GM21619 (cell line): ENCODE results near the gene UVRAG.

ENCODE experiments used
- ATAC-seq: cut with Tn5 transposase; IDR thresholded peaks from one replicate; pipeline ENCODE4 v1.9.1; 2021; ENCODE audit not compliant: unreplicated experiment

UVRAG gene

GRCh38 chr11:75996523-75997442 lies 181.8 kb downstream of the UVRAG start:
- ATAC-seq, result no peak

DNA sequence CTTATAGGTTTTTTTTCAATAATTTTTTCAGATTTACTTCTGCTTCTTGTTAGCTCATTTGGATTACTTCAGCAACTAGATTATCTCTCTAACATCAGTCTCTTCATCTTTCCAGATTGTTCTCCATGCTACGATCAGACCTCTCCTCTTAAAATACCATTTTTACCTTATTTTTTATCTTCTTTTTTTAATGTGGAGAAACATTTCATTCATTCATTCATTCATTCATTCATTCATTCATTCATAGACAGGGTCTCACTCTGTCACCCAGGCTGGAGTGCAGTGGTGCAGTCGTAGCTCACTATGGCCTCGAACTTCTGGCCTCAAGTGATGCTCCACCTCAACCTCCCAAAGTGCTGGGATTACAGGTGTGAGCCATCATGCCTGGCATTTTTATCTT lies 189.4 kb downstream of the UVRAG start:
- ATAC-seq, result no peak

DNA sequence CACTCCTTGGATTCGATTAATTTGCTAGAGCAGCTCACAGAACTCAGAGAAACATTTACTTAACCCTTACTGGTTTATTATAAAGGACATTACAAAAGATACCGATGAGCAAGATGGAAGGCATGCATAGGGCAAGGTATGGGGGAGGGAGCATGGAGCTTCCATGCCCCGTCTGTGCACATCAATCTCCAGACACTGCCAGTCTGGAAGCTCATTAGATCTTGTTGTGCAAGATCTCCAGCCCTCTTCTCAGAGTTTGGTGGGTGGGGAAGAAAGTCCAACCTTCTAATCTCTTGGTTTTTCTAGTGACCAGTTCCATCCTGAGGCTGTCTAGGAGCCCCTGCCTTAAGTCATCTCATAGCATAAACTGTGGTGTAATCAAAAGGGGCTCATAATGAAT lies 190.7 kb downstream of the UVRAG start:
- no peak for ATAC-seq

DNA sequence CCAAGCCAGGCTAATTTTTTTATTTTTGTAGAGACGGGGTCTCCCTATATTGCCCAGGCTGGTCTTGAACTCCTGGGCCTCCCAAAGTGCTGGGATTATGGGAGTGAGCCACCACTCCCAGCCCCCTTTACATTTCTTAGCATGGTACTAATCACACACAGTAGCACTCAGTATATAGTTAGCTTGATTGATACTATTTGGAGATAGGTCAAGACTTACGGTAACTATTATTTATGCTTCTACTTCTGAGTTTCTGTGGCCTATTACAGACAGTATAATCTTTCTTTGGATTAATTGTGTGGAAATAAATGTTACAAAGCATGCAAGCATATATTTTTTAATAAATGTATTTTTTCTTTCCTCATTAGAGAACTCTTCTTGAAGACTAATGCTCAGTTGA lies 192.2 kb downstream of the UVRAG start:
- ATAC-seq, result no peak

GRCh38 chr11:76008474-76008873 lies 193.5 kb downstream of the UVRAG start:
- ATAC-seq, result no peak

- no peak for ATAC-seq
These were observed 195.0 kb downstream of the UVRAG start for GRCh38 chr11:76010051-76010450.

- no peak for ATAC-seq
These were observed 198.5 kb downstream of the UVRAG start for GRCh38 chr11:76013526-76013925.

- ATAC-seq, result no peak
These were observed 208.4 kb downstream of the UVRAG start for GRCh38 chr11:76023236-76024068.

DNA sequence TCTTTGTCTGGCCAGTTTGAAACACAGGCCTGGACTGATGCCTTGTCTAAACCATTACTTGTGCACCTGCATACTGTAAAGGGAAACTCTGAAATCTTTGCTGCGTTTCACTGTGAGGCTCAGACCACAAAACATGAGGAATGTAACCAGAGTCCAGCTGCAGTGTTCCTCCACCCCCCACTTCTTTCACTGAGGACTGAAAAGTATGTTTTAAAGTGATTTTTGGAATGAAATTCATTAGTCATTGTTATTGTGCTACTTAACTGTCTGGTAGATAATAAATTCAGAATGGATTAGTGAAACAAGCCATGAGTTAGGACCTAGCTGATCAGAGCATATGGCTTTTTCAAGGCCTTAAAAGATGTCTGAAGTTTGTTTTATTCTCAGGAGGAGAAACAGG lies 210.1 kb downstream of the UVRAG start:
- no peak for ATAC-seq

- ATAC-seq, result no peak
These were observed 210.8 kb downstream of the UVRAG start for GRCh38 chr11:76025817-76026216.

- ATAC-seq, result no peak
These were observed 211.3 kb downstream of the UVRAG start for GRCh38 chr11:76026281-76026680.

DNA sequence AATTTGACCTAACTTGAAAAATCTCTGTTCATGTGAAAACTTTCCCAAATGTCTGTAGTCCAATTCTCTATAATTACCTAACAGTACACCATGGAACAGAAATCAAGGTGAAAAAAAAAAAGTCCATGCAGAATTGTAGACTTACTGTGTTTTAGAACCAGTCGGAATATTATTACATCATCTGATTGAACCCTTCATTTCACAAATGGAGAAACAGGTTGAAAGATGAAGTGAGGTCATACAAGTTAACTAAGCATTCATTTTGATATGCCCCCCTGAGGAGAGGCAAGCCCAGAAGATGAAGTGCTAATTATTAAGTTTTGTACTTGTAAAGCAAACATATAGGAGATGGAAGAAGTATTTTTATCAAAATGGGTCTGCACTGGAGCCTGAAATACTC lies 211.9 kb downstream of the UVRAG start:
- ATAC-seq, result no peak

GRCh38 chr11:76030286-76030685 lies 215.3 kb downstream of the UVRAG start:
- ATAC-seq, result no peak

GRCh38 chr11:76030968-76031590 lies 216.1 kb downstream of the UVRAG start:
- ATAC-seq, result no peak

GRCh38 chr11:76033699-76034098 lies 218.7 kb downstream of the UVRAG start:
- ATAC-seq, result no peak

- no peak for ATAC-seq
These were observed 220.0 kb downstream of the UVRAG start for GRCh38 chr11:76035020-76035419.

- ATAC-seq, result no peak
These were observed 223.6 kb downstream of the UVRAG start for GRCh38 chr11:76038608-76039007.

DNA sequence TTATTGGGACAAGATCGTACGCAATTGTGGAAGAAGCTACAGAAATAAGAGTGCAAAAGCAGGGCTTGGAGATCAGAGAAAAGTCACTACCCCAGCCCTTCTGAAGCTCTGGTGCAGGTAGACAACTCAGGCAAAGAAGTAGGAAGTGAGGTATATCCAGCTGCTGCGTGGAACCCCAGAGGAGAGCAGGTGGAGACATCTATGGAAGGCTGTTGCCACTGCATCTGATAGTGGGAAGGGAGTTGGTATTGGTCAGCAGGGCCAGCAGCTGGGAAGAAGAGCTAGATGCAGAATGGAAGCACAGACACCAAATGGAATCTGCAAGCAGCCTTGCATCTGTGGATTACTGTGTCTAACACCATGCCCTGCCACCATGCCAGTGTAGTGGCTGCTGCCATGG lies 226.2 kb downstream of the UVRAG start:
- no peak for ATAC-seq

DNA sequence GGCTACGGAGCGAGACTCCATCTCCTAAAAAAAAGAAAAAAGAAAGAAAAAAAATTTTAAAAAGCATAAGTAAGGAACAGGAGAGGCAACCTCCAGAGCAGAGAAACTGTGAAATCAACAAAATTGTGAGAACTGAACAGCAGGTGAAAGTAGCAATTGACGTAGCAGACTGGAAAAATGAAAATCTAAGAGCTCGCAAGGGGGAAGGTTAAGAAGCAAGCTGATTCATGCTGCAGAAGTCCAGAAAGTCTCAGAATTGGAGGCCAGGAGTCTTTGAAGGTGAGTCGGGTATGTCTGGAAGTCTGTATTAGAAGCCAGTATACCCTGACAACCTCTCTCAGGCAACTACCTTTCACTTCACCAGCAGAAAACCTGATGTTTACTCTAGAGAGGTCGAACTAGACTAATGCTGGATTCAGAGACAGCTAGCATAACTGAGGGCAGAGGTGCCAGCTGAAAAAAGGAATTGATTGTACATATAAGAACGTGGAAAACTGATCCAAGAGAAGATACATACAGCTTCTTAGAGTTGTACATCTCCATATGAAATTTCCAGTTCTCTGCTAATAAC lies 229.8 kb downstream of the UVRAG start:
- no peak for ATAC-seq

- ATAC-seq, result no peak
These were observed 232.2 kb downstream of the UVRAG start for GRCh38 chr11:76047231-76047630.

DNA sequence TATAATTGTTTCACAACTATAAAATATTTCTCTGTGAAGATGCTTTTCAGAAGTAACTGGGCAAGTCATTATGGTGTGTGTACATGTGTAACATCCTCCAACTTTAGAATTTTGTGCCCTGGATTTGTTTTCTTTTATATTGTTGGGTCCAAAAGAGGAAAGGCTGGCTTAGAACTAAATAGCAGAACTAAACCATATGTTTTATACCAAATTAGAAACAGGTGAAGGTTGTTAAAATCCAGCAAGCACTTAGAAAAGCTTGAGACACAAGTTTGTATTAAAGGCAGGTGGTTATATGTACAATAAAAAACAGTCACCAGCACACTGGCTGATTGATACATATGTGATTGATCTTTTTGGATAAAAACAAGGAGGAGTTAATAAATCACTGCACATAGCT lies 232.8 kb downstream of the UVRAG start:
- ATAC-seq, result no peak
